Colonic mucosa (tissue), 4 donors: ENCODE results near the gene POLR2J. TPM values are rescaled to one million over a fixed set of nuclear protein-coding genes. Genes with fewer than 3 reads are reported as not detected.
A peak's percentile ranks its signal among the peaks of the same experiment; 100 is the strongest.

Experiments
- DNase-seq: peaks from one replicate; pipeline ENCODE4 v3.0.0-alpha.2; 2020
- H3K27ac ChIP-seq: fragments of 200-600 bp; one replicate; pipeline ENCODE4 v1.8.0; 2021
- H3K27me3 ChIP-seq: fragments of 200-600 bp; one replicate; pipeline ENCODE4 v1.8.0; 2021
- H3K36me3 ChIP-seq: fragments of 200-600 bp; one replicate; pipeline ENCODE4 v1.8.0; 2021
- H3K4me1 ChIP-seq: fragments of 200-600 bp; one replicate; pipeline ENCODE4 v1.8.0; 2021; ENCODE audit warnings: mild to moderate bottlenecking
- H3K4me3 ChIP-seq: fragments of 200-600 bp; one replicate; pipeline ENCODE4 v1.8.0; 2021
- H3K9ac ChIP-seq, 2 donors: one replicate each; pipeline ENCODE4 v1.7.0; 2013; ENCODE audit warnings: control low read depth in 2 of 2, low read depth in 2 of 2, low read length in 2 of 2
- H3K9me3 ChIP-seq: fragments of 200-600 bp; one replicate; pipeline ENCODE4 v1.8.0; 2021
- intact Hi-C: fragments of 100-400 bp; cut with DNase I; formaldehyde crosslinking; loops from one replicate; pipeline ENCODE4 v1.14.1; 2022
- total RNA-seq, 2 donors: library from RNA; stranded (reverse); fragmentation: NEBNext Ultra II Directional in 1 of 2; extraction: Animal tissue kit (Norgen Biotek cat#: 25700) in 1 of 2; gene quantifications; one replicate each; pipeline ENCODE4 v1.2.1, GENCODE V29; 2021
- TF ChIP-seq, protein P1 (sequence below): fragments of 200-600 bp; IDR thresholded peaks from one replicate; pipeline ENCODE4 v1.8.0; 2022; ENCODE audit warnings: antibody characterized with exemption, mild to moderate bottlenecking
- donor health status: healthy.
- donor health status: DM: no; HTN: no; CAD: no.
- donor health status: DM: no; HTN: no; CAD: no.

The POLR2J gene
- total RNA-seq, 2 donors from 2014 or later: 43.0 to 49.2 TPM

DNA sequence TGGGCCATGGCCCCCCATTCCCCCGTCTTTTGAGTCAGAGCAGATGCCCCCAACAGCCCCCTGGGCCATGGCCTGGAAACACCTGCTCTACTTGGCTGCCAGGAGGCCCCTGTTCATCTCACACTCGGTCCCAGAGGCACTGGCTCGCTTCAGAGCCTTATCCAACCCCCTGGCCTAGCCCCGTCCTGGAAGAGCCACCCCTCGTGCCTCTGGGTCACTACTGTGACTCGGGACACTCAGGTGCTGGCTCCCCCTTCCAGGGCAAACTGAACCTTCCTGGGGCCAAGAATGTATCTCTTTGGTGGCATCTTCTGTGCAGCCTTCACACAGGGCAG is 7.0 kb downstream of the POLR2J start:
- no peaks in the 10 kb centered on the region for H3K27me3 ChIP-seq
- H3K9ac ChIP-seq: no peak overlapping the region
- DNase-seq: no peak
- intact Hi-C loops: no loop called here
- TF ChIP-seq, protein P1, sequence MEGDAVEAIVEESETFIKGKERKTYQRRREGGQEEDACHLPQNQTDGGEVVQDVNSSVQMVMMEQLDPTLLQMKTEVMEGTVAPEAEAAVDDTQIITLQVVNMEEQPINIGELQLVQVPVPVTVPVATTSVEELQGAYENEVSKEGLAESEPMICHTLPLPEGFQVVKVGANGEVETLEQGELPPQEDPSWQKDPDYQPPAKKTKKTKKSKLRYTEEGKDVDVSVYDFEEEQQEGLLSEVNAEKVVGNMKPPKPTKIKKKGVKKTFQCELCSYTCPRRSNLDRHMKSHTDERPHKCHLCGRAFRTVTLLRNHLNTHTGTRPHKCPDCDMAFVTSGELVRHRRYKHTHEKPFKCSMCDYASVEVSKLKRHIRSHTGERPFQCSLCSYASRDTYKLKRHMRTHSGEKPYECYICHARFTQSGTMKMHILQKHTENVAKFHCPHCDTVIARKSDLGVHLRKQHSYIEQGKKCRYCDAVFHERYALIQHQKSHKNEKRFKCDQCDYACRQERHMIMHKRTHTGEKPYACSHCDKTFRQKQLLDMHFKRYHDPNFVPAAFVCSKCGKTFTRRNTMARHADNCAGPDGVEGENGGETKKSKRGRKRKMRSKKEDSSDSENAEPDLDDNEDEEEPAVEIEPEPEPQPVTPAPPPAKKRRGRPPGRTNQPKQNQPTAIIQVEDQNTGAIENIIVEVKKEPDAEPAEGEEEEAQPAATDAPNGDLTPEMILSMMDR: no peak
- H3K27ac ChIP-seq: no peak overlapping the region
- no peak overlapping the region for H3K4me3 ChIP-seq
- H3K9me3 ChIP-seq: no peaks in the 10 kb centered on the region
- H3K36me3 ChIP-seq: peaks cover 4% of the 10 kb centered on the region
- no peaks in the 10 kb centered on the region for H3K4me1 ChIP-seq

DNA sequence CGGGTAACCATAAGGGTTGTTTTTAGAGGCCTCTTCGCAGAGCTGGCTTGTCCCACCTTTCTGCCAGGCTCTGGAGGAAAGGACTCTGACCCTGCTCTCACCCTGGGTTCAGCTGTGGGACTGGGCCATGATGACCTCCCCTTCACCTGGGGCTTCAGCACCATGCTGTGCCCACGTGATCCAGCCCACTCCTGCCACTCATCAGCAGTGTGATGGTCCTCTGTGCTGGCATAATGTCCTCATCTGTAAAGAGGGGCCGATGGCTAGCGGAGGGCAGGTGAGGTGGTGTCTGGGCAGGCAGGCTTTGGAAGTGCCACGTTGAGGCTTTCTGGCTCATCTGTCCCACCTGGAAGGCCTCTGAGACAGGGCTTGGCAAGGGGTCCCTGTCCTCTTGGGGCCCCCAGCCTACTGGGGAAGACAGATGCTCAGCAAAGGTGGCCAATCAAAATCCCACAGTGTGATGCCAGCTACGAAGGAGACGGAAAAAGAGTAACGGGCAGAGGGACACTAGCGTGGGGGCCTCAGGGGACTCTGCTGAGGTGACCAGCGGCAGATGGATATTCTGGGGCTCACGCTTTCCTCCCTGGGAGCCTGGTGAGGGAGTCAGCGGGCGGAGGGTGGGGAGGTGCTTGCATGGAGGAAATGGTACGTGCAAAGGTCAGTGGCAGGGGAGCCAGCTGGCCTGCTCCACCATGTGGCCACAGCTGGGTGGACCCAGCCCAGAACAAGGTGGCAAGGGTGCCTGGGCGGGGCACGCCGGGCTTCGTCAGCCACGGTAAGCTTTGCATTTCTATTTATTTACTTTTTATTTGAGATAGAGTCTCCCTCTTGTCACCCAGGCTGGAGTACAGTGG is 8.5 kb downstream of the POLR2J start:
- no peak overlapping the region for H3K27ac ChIP-seq
- H3K9ac ChIP-seq: peak overlapping the region in 1 of 2 donors; percentile 43
- no peaks in the 10 kb centered on the region for H3K9me3 ChIP-seq
- H3K36me3 ChIP-seq: peaks cover 4% of the 10 kb centered on the region
- no peak overlapping the region for H3K4me3 ChIP-seq
- intact Hi-C loops: loop anchor here (10.0 kb wide), 1 partner anchor 65 kb away; no protein-coding TSS in a partner anchor
- H3K4me1 ChIP-seq: peaks cover 5% of the 10 kb centered on the region
- no peaks in the 10 kb centered on the region for H3K27me3 ChIP-seq
- DNase-seq: peak; percentile 83
- TF ChIP-seq, protein P1: no peak

DNA sequence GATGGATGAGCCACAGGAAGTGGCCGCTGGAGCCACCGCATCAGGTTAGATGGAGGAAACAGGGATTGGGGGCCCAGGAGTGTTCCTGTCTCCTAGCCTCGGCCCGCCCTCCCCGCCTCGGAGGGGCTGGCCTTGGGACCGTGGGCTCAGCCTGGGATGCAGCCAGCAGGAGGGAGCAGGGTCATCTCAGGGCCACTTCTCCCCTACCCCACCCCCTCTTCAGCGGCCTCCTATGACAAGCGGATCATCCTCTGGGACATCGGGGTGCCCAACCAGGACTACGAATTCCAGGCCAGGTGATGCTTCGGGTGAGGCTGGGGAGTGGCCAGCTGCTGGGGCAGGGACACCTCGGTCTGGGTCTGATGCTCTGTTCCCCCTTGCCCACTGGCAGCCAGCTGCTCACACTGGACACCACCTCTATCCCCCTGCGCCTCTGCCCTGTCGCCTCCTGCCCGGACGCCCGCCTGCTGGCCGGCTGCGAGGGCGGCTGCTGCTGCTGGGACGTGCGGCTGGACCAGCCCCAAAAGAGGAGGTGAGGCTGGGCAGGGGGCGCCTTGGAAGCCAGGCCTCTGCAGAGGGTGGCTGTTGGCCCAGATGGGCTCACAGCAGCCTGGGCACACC is 9.3 kb downstream of the POLR2J start:
- no peak for DNase-seq
- Histone ChIP-seq H3K27ac (no peak overlapping the region), H3K9me3 (no peaks in the 10 kb centered on the region), H3K27me3 (no peaks in the 10 kb centered on the region), H3K36me3 (peaks cover 4% of the 10 kb centered on the region), H3K9ac (no peak overlapping the region), H3K4me1 (peaks cover 5% of the 10 kb centered on the region), H3K4me3 (no peak overlapping the region)
- TF ChIP-seq, protein P1: no peak
- intact Hi-C loops: loop anchor here (10.0 kb wide), 1 partner anchor 65 kb away; no protein-coding TSS in a partner anchor

DNA sequence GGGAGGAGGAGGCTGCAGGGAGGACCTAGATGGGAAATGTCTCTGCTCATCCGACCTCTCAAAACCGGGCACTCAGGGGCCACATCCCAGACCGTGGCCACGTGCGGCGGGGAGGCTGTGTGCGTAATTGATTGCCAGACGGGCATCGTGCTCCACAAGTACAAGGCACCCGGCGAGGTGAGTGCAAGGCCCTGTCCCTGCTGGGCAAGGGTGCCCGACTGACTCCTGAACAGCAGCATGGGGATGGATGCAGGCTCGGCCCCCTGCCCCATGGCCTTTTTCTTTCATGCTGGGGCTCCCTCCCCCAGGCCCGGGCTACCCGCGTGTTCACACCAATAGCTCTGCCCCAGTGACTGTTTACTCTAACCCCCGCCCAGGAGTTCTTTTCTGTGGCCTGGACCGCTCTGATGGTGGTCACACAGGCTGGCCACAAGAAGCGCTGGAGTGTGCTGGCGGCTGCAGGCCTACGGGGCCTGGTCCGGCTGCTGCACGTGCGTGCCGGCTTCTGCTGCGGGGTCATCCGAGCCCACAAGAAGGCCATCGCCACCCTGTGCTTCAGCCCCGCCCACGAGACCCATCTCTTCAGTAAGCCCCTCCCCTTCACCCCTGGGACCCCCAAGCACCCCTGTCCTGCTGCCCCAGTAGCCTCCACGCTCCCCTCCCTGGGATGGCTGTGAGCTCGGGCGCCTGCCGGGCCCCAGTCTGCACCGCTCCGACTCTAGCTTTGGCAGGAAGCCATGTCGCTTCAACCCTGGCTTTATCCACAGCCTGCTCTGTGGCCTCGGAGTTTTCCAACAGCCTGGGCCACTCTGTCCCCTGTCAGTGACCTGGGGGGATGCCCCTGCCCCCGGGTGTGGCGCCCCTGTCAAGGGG is 10.0 kb downstream of the POLR2J start:
- TF ChIP-seq, protein P1: no peak
- peaks cover 9% of the 10 kb centered on the region for H3K4me1 ChIP-seq
- H3K27ac ChIP-seq: no peak overlapping the region
- H3K9me3 ChIP-seq: no peaks in the 10 kb centered on the region
- intact Hi-C loops: loop anchor here (10.0 kb wide), 1 partner anchor 64 kb away; no protein-coding TSS in a partner anchor
- no peak for DNase-seq
- H3K9ac ChIP-seq: no peak overlapping the region
- peaks cover 4% of the 10 kb centered on the region for H3K36me3 ChIP-seq
- no peak overlapping the region for H3K4me3 ChIP-seq
- no peaks in the 10 kb centered on the region for H3K27me3 ChIP-seq
